GM12864 (cell line): ENCODE data around the gene ZAR1.

Experiments used
- DNase-seq: peaks from one replicate; pipeline ENCODE4 v3.0.0-alpha.2; 2011; ENCODE audit warnings: low read depth
- H3K4me3 ChIP-seq: 2 replicates; pipeline ENCODE4 v1.5.1; 2011; ENCODE audit warnings: mild to moderate bottlenecking, low read depth, low read length, control low read depth
- CTCF ChIP-seq: IDR thresholded peaks from 2 replicates; pipeline ENCODE4 v1.5.1; 2011; ENCODE audit warnings: low read depth, mild to moderate bottlenecking, moderate library complexity, low read length, control low read depth, inconsistent platforms; ENCODE audit errors: missing control alignments

Gene ZAR1

DNA sequence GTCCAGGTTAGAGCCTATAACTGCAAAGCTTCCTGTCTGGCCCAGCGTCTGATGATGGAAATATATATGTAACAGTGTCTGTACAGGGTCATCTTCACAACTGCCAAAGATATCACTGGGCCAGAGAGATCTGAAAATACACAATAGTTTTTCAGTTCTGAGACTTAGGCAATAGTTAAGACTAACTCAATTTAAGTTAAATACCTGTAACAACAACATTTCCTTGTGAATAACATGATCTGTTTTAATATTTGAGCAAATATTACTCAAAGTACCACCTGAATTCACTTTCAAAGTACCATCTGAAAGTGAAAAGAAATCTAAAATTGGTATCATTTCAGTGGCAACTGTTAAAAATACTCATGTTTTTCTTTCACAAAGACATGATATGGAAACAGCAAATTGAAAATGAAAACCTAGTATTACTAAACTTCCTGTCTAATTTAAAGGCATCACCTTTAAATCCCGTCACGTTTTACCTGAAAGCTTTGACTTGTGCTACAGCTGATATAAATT is 9.6 kb downstream of the ZAR1 start:
- TF ChIP-seq CTCF, result no peak
- no peak overlapping the region for H3K4me3 ChIP-seq
- DNase-seq, result peak; percentile 26

DNA sequence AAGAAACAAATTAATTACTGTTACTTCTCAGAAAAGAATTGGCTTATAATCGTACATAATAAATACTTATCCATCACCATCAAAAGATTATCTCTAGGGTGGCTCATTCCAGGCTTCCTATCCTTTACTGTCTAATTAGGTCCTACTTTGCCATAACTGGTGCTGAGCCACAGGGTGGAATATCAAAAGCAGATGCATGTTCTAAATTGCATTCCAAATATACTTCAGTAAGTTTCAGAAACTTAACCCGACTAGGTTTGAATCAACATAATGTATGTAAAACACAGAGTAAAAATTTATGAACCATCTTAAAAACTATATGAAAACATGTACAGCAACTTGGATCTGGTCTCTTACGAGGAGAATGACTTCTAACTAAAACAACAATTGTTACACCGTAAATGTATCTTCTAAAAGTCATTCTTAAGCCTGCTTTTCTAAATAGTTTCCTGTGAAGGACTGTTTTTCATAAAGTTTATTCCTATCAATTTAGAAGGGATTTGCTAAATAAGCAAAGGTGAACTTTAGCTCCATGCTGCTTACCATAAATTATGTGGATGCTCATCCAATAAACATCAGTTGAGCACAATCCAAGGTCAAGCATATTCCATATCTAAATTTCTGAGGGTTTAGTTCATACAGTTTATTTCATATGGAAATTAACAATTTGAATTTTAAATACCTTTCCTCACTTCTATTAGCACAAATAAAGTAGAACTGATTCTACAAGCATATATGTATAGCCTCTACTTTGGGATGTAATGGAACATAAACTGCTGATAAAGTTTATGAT is 13.4 kb downstream of the ZAR1 start:
- DNase-seq, result no peak
- no peak overlapping the region for H3K4me3 ChIP-seq
- no peak for TF ChIP-seq CTCF

DNA sequence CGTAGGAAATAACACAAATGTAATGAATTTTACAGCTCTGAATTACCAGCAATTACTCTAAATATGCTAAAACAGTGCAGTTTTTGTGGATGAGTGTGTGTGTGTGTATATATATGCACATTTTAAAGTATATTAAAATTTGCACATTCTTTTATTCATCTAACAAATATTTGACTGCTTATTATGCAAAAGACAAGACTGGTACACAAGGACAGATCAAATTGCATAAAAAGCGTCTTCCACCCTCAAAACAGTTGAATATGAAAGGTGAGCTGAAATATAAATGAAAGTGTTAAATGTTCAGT is 13.9 kb downstream of the ZAR1 start:
- no peak overlapping the region for H3K4me3 ChIP-seq
- TF ChIP-seq CTCF, result no peak
- DNase-seq, result no peak

GRCh38 chr4:48504352-48504751 is 14.3 kb downstream of the ZAR1 start:
- DNase-seq, result no peak
- no peak overlapping the region for H3K4me3 ChIP-seq
- TF ChIP-seq CTCF, result no peak

DNA sequence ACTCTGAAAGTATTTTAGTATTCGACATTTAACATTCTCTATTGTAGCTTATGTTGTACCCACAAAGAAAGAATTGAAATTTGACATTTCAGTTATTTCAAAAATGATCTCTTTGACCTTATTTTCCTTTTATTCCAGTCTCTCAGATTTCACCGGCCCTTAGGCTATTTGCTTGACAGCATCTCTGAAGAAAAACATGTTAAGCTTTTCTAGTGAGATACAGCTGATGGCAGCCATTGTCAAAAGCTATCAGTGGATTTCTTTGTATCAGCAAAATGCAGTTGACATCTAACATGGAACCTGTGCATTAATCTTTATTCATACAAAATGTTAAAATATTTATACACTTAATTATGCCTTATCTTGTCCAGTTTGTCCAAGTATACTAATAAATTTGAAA is 16.7 kb downstream of the ZAR1 start:
- TF ChIP-seq CTCF, result no peak
- no peak for DNase-seq
- no peak overlapping the region for H3K4me3 ChIP-seq

DNA sequence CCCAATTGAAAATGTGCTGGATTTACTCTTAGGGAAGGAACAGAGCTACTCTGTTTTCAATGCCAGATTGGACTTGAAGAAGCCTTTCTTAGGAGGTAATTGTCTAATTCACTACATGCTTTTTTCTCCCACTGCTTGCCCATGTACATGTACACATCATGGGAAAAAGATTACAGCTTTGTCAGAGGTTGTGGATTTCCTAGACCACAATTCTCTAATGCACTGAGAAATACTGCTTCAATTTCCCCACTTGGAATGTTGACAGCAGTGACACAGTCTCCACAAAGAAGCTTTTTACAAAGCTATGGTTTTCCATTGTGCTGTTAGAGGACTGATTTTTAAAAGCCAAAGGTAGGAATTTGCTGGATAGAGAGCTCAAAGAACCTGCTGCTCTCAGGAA is 19.5 kb downstream of the ZAR1 start:
- no peak for TF ChIP-seq CTCF
- no peak for DNase-seq
- H3K4me3 ChIP-seq, result no peak overlapping the region

- H3K4me3 ChIP-seq, result no peak overlapping the region
- no peak for DNase-seq
- no peak for TF ChIP-seq CTCF
These were observed 28.1 kb downstream of the ZAR1 start for GRCh38 chr4:48518143-48518542.
